ENCODE results near the gene PNRC2. TPM values are rescaled to one million over a fixed set of nuclear protein-coding genes. Genes with fewer than 3 reads are reported as not detected.
"Not testable (repeated sequence)": the region's sequence is repeated elsewhere in the genome, so short reads cannot be mapped to it uniquely, and the experiment has no call there.

PNRC2 gene
- total RNA-seq, 4 donors from 2014 or later, result 77.9 to 157 (median 104) TPM

DNA sequence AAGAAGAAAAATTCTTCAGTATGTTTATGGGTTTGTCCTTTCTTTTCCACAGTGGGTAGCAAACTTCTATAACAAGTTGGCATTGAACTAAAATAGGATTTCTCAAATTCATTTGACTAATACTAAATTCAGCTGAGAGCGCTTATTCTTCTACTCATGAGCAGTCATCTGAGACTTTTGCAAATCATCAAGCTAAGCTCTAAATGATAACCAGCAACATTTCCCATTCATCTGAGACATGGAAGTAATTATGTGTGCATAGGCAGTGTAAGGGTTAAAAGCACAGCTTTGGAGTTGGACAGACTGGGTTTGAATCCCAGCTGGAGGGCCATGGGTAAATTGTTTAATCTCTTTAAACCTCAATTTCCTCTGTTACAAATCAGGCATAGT lies 28.1 kb upstream of the PNRC2 start:
- no peak for DNase-seq
- Histone ChIP-seq H3K27me3 (no peaks in the 10 kb centered on the region), H3K36me3 (no peaks in the 10 kb centered on the region), H3K27ac (peak overlapping the region in 2 of 4 donors; percentile 58 to 62), H3K9me3 (no peaks in the 10 kb centered on the region), H3K4me3 (no peak overlapping the region), H3K4me1 (no peaks in the 10 kb centered on the region)
- TF ChIP-seq, protein P1, sequence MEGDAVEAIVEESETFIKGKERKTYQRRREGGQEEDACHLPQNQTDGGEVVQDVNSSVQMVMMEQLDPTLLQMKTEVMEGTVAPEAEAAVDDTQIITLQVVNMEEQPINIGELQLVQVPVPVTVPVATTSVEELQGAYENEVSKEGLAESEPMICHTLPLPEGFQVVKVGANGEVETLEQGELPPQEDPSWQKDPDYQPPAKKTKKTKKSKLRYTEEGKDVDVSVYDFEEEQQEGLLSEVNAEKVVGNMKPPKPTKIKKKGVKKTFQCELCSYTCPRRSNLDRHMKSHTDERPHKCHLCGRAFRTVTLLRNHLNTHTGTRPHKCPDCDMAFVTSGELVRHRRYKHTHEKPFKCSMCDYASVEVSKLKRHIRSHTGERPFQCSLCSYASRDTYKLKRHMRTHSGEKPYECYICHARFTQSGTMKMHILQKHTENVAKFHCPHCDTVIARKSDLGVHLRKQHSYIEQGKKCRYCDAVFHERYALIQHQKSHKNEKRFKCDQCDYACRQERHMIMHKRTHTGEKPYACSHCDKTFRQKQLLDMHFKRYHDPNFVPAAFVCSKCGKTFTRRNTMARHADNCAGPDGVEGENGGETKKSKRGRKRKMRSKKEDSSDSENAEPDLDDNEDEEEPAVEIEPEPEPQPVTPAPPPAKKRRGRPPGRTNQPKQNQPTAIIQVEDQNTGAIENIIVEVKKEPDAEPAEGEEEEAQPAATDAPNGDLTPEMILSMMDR (IDR thresholded peaks at IDR 0.05), result no peak
- TF ChIP-seq POLR2A (IDR thresholded peaks at IDR 0.05), result no peak

DNA sequence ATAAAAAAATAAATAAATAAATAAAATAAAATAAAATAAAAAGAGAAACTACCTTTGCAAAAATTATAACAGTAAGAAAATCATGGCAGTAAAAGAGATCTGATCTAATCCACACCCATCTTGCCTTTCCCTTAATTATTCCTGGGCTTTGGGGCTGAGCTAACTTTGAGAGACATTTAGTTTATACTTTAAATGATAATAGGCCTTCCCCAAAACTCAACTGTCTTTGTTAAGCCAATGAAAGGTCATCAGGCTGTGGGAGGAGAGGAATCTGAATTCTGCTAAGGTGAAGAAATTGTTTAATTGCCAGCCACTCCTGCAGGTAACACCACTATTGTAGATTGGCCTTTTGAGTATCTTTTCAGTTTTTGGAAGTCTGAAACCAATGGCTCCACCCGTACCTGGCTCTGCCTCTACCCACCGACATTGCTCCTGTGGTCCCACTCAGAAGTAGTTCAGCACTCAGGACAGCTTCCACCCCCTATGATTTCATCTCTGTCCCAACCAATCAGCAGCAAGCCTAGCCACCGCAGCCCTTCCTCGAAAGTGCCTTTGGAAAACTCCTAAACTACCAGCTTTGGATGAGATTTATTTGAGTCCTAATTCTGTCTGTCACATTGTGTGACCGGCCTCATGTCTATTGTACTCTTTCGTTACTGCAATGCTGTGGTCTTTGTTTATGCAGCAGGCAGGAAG lies 23.0 kb upstream of the PNRC2 start:
- Histone ChIP-seq H3K4me1 (no peaks in the 10 kb centered on the region), H3K27me3 (no peaks in the 10 kb centered on the region), H3K9me3 (no peaks in the 10 kb centered on the region), H3K27ac (no peak overlapping the region), H3K4me3 (no peak overlapping the region), H3K36me3 (no peaks in the 10 kb centered on the region)
- no peak for DNase-seq
- TF ChIP-seq, protein P1 (IDR thresholded peaks at IDR 0.05), result no peak
- no peak for TF ChIP-seq POLR2A (IDR thresholded peaks at IDR 0.05)

DNA sequence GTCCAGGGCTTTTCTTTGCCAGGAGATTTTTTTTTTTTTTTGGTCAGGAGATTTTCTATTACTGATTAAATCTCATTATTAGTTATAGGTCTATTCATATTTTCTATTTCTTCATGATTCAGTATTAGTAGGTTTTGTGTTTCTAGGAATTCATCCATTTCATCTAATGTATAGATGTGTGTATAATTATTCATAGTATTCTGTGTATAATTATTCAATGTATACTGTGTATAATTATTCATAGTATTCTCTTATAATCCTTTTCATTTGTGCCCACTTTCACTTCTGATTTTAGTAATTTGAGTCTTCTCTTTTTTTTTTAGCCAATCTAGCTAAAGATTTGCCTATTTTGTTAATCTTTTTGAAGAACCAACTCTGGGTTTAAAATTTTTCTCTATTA lies 12.3 kb upstream of the PNRC2 start:
- DNase-seq, result no peak
- no peak overlapping the region for H3K4me3 ChIP-seq
- no peaks in the 10 kb centered on the region for H3K27me3 ChIP-seq
- H3K27ac ChIP-seq, result no peak overlapping the region
- H3K4me1 ChIP-seq, result no peaks in the 10 kb centered on the region
- TF ChIP-seq POLR2A (IDR thresholded peaks at IDR 0.05), result no peak
- TF ChIP-seq, protein P1 (IDR thresholded peaks at IDR 0.05), result no peak
- H3K36me3 ChIP-seq, result no peaks in the 10 kb centered on the region
- H3K9me3 ChIP-seq, result peaks cover 0 to 3% (median 0%) of the 10 kb centered on the region in 4 donors

DNA sequence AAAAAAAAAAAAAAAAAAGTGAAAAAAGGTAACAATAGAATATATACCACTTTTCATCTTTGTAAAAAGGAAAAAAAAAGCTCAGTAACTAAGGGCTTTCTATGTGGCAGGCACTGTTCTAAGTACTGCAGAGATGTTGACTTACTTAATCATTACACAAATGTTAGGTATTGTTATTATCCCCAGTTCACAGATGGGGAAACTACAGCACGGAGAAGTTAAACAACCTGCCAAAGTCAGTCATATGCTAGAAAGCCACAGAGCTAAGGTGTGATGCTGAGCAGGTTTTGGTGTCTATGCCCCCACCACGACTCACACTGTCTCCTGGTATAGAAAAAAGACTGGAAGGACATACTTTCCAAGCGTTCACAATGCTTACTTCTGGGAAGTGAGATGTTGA lies 6.6 kb upstream of the PNRC2 start:
- TF ChIP-seq, protein P1 (IDR thresholded peaks at IDR 0.05), result no peak
- no peak for TF ChIP-seq POLR2A (IDR thresholded peaks at IDR 0.05)
- no peaks in the 10 kb centered on the region for H3K9me3 ChIP-seq
- H3K4me1 ChIP-seq, result peaks cover 0 to 3% (median 0%) of the 10 kb centered on the region in 4 donors
- H3K27me3 ChIP-seq, result no peaks in the 10 kb centered on the region
- DNase-seq, result no peak
- no peak overlapping the region for H3K27ac ChIP-seq
- H3K4me3 ChIP-seq, result no peak overlapping the region
- no peaks in the 10 kb centered on the region for H3K36me3 ChIP-seq

DNA sequence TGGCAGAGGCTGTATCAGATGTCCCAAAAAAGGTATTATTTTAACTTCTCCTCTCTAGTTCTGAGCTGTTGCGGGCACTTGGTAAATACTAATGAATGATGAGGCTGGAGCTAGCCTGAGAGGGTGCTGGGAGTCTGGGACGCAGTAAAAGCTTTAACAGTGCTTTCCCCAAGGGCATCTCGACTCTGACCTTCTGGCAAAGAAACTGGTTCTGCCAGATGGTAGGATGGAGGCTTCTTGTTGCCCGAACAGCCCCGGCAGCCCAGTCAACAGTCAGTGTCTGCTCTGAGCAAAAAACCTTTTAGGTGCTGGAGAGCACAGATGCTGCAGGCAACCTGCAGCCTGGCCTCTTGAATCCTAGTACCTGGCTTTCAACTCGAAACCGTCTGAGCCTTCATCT lies 2.5 kb upstream of the PNRC2 start:
- peak overlapping the region in 2 of 4 donors; percentile 14 to 40 for H3K27ac ChIP-seq
- TF ChIP-seq, protein P1 (IDR thresholded peaks at IDR 0.05), result no peak
- no peak for TF ChIP-seq POLR2A (IDR thresholded peaks at IDR 0.05)
- peak in 2 of 3 donors; percentile 57 to 62 for DNase-seq

DNA sequence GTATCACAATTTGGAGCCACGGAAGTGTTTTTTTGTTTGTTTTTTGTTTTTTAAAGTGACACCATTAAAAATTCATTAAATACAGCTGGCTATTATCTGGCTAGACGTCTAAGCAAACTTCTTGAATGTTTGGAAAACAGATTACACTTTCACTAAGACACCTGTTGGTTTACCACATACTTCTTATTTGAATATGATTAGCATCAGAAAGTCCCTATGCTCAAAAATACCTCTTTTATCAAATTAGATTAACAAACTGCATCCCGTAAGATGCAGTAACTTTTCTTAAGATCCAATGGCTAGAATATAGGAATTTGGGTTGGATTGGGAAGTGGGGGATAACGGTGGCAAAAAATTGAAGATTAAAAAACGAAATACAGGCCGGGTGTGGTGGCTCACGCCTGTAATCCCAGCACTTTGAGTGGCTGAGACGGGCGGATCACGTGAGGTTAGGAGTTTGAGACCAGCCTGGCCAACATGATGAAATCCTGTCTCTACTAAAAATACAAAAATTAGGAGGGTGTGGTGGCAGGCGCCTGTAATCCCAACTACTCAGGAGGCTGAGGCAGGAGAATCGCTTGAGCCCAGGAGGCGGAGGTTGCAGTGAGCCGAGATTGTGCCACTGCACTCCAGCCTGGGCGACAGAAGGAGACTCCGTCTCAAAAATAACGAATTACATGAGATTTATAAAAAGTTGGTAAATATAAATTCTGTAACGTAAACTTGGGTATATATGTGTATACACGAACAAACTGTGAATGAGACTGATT lies 1.4 kb upstream of the PNRC2 start:
- not testable (repeated sequence) for H3K27me3 ChIP-seq, H3K36me3 ChIP-seq, DNase-seq, H3K9me3 ChIP-seq
- peaks cover 0 to 16% (median 7%) of the 10 kb centered on the region in 4 donors for H3K4me1 ChIP-seq
- H3K27ac ChIP-seq, result peak overlapping the region; percentile 96 to 100 (median 99)
- H3K4me3 ChIP-seq, result peak overlapping the region; percentile 68 to 95 (median 78)

More for the DNA sequence above, 2.5 kb upstream of the PNRC2 start:
- no peak overlapping the region for H3K4me3 ChIP-seq
- no peaks in the 10 kb centered on the region for H3K36me3 ChIP-seq
- no peaks in the 10 kb centered on the region for H3K27me3 ChIP-seq
- peaks cover 0 to 13% (median 7%) of the 10 kb centered on the region in 4 donors for H3K4me1 ChIP-seq
- H3K9me3 ChIP-seq, result no peaks in the 10 kb centered on the region

Measured in Peyer's patch (tissue), 4 donors.